Nephron (organoid): ENCODE data around the gene ATAD5.
"Not testable (repeated sequence)": the region's sequence is repeated elsewhere in the genome, so short reads cannot be mapped to it uniquely, and the experiment has no call there.

Experiments
- H3K27ac Mint-ChIP-seq, 3 experiments: 2 replicates each; pipeline ENCODE4 v1.8.0; 2020; ENCODE audit warnings: mixed read lengths in 3 of 3, mild to moderate bottlenecking in 2 of 3, moderate library complexity in 1 of 3
- H3K27me3 Mint-ChIP-seq: 2 replicates; pipeline ENCODE4 v1.8.0; 2021; ENCODE audit warnings: low read depth, mild to moderate bottlenecking, moderate library complexity, mixed read lengths
- H3K36me3 Mint-ChIP-seq: 2 replicates; pipeline ENCODE4 v1.8.0; 2020; ENCODE audit warnings: low read depth, mixed read lengths
- H3K4me1 Mint-ChIP-seq: 2 replicates; pipeline ENCODE4 v1.8.0; 2020; ENCODE audit warnings: mixed read lengths
- H3K4me3 Mint-ChIP-seq, 3 experiments: 2 replicates each; pipeline ENCODE4 v1.8.0; 2020; ENCODE audit warnings: mild to moderate bottlenecking in 3 of 3, mixed read lengths in 3 of 3, moderate library complexity in 2 of 3
- H3K9me3 Mint-ChIP-seq: 2 replicates; pipeline ENCODE4 v1.8.0; 2020; ENCODE audit warnings: mixed read lengths
- CTCF ChIP-seq, 3 experiments: fragments of 200-600 bp; sonication (generic); IDR thresholded peaks; one replicate each; pipeline ENCODE4 v1.5.0; 2021; ENCODE audit warnings: antibody characterized with exemption in 3 of 3; ENCODE audit not compliant: unreplicated experiment in 3 of 3

ATAD5 gene

DNA sequence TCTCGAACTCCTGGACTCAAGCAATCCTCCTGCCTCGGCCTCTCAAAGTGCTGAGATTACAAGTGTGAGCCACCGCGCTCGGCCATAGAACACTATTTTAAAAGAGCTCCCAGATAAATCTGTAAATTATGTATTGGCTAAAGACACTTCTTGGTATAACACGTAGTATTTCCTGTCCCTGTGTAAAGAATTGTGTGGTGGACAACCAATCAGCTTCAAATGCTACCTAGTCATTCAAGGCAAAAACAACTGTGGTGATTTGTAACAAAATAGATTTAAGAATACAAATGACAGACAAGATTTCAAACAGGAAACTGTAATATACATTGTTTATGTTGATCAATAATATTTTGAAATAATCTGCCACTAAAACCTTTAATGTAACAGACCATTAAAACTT is 21.9 kb upstream of the ATAD5 start:
- peak overlapping the region in 1 of 3 experiments; percentile 86 for H3K27ac Mint-ChIP-seq
- no peaks in the 10 kb centered on the region for H3K36me3 Mint-ChIP-seq
- no peaks in the 10 kb centered on the region for H3K27me3 Mint-ChIP-seq
- no peaks in the 10 kb centered on the region for H3K4me1 Mint-ChIP-seq
- no peak overlapping the region for H3K4me3 Mint-ChIP-seq
- TF ChIP-seq CTCF (IDR thresholded peaks at IDR 0.05; ENCODE audit: unreplicated experiment in 3 of 3): no peak
- no peaks in the 10 kb centered on the region for H3K9me3 Mint-ChIP-seq

DNA sequence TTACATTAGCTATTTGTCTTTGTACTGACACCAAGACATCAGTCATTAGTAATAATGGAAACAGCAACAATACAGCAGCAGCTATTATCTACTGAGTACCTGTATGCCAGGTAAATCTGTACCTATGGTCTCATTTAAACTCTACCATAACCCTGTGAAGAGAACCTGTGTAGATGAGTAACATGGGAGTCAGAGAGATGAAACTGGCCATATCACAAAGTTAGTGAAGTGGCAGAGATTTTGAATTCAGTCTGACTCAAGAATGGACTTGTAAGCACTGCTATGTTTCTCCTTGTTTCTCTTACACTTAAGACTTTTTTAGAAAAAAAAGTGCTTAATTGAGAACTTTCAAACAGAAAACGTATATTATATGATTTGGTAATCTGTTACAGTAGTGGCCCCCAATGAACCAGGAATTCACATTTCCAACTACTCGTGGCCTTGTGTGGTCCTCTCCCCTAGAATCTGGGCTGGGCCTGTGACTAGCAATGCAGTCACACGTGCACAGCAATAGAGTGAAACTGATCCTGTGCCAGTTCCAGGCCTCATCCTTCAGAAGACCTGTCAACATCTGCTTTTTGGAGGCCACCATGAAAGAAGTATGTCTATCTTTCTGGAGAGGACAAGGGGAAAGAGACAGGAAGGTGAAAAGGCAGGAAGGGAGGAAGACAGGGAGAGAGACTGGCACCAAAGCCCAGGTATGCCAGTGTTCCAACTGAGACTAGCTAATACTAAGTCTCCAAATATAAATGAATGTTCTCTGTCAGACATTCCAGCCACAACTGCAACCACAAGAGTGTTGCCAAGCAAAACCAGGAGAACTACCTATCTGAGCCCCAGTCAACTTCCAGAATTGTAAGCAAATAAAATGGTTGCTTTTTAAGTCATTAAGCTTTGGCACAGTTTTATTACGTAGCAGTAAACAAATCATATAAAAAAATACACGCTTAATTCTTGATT is 19.3 kb upstream of the ATAD5 start:
- H3K27ac Mint-ChIP-seq: no peak overlapping the region
- no peaks in the 10 kb centered on the region for H3K27me3 Mint-ChIP-seq
- peaks cover 7% of the 10 kb centered on the region for H3K36me3 Mint-ChIP-seq
- no peaks in the 10 kb centered on the region for H3K4me1 Mint-ChIP-seq
- TF ChIP-seq CTCF (IDR thresholded peaks at IDR 0.05; ENCODE audit: unreplicated experiment in 3 of 3): no peak
- H3K9me3 Mint-ChIP-seq: no peaks in the 10 kb centered on the region
- no peak overlapping the region for H3K4me3 Mint-ChIP-seq

DNA sequence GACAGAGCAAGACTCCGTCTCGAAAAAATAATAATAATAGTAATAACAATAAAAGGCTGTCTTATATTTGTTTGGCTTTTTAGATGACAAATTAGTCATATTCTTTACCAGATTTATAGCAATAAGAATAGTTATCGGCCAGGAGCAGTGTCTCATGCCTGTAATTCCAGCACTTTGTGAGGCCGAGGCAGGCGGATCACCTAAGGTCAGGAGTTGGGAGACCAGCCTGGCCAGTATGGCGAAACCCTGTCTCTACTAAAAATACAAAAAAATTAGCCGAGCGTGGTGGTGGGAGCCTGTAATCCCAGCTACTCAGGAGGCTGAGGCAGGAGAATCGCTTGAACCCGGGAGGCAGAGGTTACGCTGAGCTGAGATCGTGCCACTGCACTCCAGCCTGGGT is 17.5 kb upstream of the ATAD5 start:
- not testable (repeated sequence) for H3K27me3 Mint-ChIP-seq, H3K4me3 Mint-ChIP-seq, H3K36me3 Mint-ChIP-seq, H3K4me1 Mint-ChIP-seq, H3K9me3 Mint-ChIP-seq, H3K27ac Mint-ChIP-seq

GRCh38 chr17:30814860-30815259 is 16.9 kb upstream of the ATAD5 start:
- not testable (repeated sequence) for H3K27ac Mint-ChIP-seq, H3K27me3 Mint-ChIP-seq

DNA sequence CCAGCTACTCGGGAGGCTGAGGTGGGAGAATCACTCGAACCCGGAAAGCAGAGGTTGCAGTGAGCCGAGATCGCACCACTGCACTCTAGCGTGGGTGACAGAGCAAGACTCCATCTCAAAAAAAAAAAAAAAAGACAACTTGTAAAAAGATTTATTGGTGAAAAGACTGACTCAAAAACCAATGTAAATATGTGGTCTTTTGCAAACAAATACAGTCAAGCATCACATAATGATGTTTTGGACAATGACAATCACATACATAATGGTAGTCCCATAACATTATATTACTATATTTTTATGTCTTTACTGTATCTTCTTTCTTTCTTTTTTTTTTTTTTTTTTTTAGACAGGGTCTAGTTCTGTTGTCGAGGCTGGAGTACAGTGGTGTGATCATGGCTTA is 15.6 kb upstream of the ATAD5 start:
- Mint-ChIP-seq H3K9me3 (no peaks in the 10 kb centered on the region), H3K4me1 (no peaks in the 10 kb centered on the region), H3K27ac (no peak overlapping the region), H3K27me3 (no peaks in the 10 kb centered on the region), H3K36me3 (peaks cover 7% of the 10 kb centered on the region), H3K4me3 (no peak overlapping the region)
- TF ChIP-seq CTCF (IDR thresholded peaks at IDR 0.05; ENCODE audit: unreplicated experiment in 3 of 3): no peak

More at GRCh38 chr17:30814860-30815259, 16.9 kb upstream of the ATAD5 start:
- H3K36me3 Mint-ChIP-seq, H3K9me3 Mint-ChIP-seq, H3K4me3 Mint-ChIP-seq, H3K4me1 Mint-ChIP-seq: not testable (repeated sequence)

DNA sequence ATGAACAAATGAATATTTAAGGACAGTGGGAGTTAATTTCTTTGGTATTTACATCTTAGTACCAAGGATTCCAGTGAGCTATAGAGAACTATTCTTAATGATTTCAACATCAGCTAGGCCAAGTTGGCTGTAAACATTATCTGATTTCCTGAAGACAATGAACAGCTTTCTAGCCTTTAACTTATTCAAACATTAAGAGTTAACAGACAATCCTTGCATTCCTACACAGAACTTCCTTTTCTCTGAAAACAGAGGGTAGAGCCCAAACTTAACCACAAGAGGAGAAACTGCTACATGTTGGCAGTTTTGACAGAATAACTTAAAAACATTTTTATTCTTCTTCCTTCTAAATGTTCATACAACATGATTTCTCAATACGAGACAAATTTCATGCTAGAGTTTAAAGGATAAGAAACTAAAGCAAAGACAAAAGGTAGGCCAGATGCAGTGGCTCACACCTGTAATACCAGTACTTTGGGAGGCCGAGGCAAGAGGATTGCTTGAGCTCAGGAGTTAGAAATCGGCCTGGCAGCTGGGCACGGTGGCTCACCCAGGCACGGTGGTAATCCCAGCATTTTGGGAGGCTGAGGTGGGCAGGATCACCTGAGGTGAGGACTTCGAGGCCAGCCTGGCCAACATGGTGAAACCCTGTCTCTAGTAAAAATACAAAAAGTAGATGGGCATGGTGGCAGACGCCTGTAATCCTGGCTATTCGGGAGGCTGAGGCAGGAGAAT is 11.6 kb upstream of the ATAD5 start:
- H3K9me3 Mint-ChIP-seq: no peaks in the 10 kb centered on the region
- no peak for TF ChIP-seq CTCF (IDR thresholded peaks at IDR 0.05; ENCODE audit: unreplicated experiment in 3 of 3)

More for the DNA sequence above, 11.6 kb upstream of the ATAD5 start:
- Mint-ChIP-seq H3K4me1 (peaks cover 22% of the 10 kb centered on the region), H3K27ac (no peak overlapping the region), H3K36me3 (peaks cover 7% of the 10 kb centered on the region), H3K4me3 (no peak overlapping the region), H3K27me3 (no peaks in the 10 kb centered on the region)
